ENCODE data around the gene POLD3.

Gene POLD3

DNA sequence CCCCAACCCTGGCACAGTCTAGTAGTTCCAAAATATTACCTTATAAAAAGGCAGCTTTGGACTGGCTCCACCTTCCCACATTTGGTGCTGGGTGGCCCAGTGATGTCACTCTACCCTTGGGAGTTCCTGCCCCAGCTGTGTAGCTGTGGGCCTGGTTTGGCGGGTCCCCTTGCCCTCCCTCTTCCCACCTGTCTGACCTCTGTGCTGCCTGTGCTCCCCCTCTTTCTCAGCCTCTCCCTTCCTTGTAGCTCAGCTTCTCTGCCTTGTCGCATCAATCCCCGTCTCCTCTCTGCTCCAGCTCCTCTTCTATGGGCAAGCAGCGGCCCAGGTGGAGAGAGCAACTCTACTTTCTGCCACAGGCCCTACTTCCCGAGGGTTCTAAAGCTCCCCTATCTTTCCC lies 84.2 kb downstream of the POLD3 start:
- no peak for FAIRE-seq

DNA sequence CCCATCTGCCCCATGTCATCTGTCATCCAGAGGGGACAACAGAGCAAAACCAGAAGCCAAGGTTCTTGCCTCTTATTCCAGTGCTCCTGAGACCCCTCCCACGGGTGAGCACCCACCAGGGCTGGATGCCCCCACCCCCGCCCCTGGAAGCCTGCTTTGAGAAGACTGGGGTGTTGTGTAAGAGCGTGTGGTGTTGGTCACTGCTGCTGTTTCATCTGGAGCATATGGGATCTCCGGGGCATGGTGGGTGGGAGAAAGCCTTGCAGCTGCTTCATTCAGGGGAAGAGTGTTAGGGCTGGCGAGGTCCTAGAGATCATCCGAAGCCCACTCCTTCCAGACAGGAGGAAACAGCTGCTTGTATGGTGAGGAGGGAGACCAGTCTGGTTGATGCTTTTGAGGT lies 84.7 kb downstream of the POLD3 start:
- no peak for FAIRE-seq

DNA sequence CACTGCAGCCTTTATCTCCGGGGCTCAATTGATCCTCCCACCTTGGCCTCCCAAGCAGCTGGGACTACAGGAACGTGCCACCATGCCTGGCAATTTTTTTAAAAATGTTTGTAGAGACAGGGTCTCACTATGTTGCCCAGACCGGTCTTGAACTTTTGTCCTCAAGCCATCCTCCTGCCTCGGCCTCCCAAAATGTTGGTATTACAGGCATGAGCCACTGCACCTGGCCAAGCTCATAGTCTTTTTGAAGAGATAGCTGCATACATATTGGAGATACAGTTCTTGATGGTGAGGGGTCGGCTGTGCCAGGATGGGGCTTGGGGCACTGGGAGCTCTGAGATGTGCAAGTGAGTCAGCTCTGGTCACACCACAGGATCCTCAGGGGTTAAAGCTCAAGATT lies 85.7 kb downstream of the POLD3 start:
- FAIRE-seq, result no peak

- FAIRE-seq, result no peak
Measured at GRCh38 chr11:74678591-74679512, 86.5 kb downstream of the POLD3 start.

DNA sequence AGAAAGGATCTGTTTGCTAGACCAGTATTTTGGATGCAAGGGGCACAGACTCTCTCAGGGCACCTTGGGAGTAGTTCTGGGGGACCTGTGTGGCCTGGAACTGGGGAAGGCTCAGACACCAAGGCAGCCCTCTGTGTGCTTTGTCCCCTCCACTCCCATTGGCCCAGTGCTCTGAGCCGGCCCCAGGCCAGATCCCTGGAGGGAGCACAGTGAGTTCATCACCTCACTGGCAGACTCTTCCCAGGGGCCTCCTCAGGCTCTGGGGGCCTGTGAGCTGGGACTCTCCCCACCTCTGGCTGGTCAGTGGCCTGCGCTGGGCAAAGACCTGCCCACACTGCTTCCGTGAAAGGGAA lies 87.1 kb downstream of the POLD3 start:
- no peak for FAIRE-seq

GRCh38 chr11:74680035-74680671 lies 87.8 kb downstream of the POLD3 start:
- FAIRE-seq, result no peak

- no peak for FAIRE-seq
Measured at GRCh38 chr11:74680703-74681531, 88.5 kb downstream of the POLD3 start.

DNA sequence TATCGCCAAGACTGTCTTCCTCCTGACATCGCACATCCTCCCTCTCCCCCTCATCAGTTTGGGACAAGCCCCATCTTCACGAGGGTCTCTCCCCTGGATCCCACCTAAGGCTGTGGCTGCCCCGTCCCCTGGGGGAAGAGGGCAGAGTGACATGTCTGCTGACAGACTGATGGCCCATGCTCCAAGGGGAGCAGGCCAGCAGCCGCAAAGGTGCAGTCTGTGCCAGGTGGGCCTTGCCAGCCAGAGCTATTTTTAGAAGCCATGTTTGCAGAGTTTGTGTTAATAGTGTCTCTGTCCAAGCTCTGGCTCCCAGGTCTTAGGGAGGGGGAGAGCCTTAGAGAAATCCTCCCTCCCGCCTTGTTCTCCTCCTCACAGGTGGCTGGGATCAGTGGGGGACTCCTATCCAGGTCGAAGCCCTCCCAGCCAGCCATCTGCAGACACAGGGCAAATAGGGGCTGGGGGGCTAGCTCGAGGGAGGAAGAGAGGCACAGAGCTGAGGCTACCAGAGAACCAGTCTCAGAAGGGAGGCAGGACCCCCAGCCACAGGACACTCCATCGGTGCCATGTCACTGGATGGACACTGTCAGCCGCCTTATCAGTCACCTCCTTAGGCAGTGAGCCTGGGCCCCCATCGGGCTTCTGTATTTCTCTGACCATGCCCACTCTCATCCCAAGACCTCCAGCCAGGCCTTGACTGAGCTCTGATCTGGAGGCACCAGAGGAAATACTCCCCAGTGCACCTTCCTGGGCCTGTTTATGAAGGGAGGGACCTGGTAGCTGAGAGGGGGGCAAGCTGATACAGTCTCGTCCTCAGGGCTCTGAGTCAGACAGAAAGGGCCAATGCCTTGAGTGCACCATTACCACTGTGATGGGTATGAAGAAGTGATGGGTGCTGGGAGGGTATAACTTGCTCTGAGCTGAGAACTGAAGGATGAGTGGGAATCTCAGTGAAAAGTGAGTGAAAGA lies 89.6 kb downstream of the POLD3 start:
- FAIRE-seq, result peak; percentile 72

GRCh38 chr11:74682731-74683278 lies 90.4 kb downstream of the POLD3 start:
- no peak for FAIRE-seq

DNA sequence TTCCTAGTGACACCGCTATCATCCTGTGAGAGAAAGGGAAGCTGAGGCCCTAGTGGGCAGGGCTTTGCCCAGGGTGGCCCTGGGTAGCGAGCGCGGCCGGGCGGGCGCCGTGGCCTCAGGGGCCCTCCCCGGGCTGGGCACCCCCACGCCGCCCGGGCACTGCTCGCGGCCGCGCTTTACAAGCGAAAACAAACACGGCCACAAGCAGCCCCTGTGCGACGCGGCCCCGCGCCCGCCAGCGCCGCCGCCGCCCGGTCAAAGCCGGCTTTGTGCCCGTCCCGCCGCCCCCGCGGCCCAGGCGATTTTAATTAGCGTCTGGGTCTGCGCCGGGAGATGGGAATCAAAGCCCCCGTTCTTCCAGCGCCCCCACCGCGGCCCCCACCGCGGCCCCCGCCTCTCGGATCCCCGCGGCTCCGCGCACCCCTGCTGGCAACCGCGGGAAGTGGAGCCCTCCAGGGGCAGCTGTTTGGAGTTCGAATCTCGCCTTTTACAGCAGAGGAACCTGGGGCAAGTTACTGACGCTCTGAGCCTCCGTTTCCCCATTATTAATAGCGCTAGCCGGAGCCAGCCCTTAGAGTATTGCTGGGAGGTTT lies 91.0 kb downstream of the POLD3 start:
- no peak for FAIRE-seq

DNA sequence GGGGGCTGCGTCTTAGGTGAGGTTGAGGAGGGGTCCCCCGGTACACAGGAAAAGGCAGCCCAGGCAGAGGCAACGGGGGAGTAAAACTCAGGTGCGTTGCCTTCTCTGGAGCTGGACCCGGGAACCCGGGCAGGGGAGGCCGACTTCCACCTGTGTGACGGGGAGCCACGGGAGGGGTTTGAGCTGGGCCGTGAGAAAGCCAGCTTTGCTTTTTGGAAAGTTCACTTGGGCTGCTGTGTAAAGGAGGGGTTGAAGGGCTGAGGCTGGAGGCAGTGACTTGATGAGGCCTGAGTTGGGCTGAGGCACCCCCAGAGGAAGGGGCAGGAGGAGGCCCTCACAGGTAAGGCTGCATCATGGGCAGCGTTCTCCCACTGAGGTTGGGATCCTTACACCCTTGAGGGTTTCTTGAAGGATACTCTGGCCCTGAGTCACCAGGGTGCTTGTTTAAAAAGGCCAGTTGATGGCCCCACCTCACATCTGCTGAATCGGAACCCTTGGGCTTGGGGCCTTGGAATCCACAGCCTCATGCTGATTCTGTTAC lies 91.6 kb downstream of the POLD3 start:
- FAIRE-seq, result no peak

DNA sequence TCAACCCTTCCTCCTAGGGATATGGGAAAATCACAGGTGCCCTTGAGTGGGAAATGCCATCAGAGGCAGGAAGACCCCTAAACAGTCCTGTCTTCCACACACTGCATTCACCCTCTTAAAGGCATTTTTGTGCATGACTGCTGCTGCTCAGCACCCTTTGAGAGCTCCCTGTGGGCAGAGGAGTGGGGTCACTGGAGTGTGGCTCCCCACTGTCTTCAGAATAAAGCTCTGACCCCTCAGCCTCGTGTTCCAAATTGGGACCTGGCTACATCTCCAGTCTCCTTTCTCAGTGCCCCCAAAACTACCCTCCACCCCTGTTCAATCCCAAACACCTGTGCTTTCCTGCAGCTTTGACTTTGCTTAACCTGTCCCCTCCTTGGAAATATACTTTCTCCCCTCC lies 92.3 kb downstream of the POLD3 start:
- no peak for FAIRE-seq

GRCh38 chr11:74685338-74685737 lies 93.0 kb downstream of the POLD3 start:
- FAIRE-seq, result no peak

DNA sequence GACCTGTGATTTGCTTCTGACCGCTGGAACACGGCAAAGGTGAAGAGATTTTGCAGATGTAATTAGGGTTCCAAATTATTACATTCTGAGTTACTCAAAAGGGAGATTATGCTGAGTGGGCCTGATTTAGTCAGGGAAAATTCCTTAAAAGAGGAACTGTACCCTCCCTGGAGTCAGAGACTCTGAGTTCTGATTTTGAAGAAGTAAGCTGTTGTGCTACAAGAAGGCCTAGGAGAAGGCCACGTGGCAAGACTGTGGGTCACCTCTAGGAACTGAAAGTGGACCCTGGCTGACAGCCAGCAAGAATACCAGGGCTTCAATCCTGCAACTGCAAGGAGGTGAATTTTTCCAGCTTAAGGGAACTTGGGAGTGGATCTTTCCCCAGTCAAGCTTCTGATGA lies 93.5 kb downstream of the POLD3 start:
- no peak for FAIRE-seq

GRCh38 chr11:74686792-74687191 lies 94.4 kb downstream of the POLD3 start:
- FAIRE-seq, result no peak

DNA sequence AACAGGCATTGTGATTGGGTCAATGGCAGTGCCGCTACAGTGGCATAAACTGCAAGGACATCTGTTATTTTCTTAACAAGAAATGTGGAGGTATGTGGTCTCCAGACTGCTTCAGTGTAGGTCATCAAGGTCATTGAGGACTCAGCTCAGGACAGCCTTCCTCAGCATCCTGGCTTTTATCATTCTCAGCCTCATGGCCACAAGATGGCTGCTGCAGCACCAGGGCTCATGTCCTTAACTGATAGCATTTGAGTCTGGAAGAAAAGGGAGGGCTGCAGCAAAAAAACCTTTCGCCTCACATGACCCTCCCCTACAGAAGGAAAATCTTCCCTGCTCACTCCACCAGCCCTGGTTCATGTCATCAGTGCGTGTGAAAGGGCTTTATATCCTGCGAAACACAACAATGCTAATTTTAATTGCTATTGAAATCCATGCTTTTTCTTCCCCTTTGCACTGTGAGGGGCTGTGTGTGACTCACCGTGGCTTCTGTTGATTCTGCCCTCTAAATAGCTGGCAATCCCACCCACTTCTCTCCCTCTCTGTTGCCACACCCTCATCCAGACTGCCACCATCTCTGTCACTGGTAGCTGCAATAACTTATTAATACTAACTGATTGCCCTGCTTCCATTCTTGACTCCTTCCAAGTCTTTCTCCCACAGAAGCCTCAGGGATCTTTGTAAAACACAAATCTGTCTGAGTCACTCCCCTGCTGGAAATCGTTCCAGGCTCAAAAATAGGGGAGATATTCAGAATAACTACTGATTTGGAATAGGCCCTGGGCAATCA lies 95.0 kb downstream of the POLD3 start:
- FAIRE-seq, result no peak

GRCh38 chr11:74689666-74690065 lies 97.3 kb downstream of the POLD3 start:
- FAIRE-seq, result no peak

GRCh38 chr11:74691755-74692154 lies 99.4 kb downstream of the POLD3 start:
- FAIRE-seq, result no peak
